HEK293 (cell line): ENCODE data around the gene SNRPD2.

Experiments used
- HIC1 ChIP-seq: fragments of 450-650 bp; formaldehyde crosslinking; IDR thresholded peaks from 2 replicates; pipeline ENCODE4 v1.5.1; 2016; ENCODE audit warnings: missing biosample characterization, missing genetic modification characterization
- REST ChIP-seq: fragments of 450-650 bp; formaldehyde crosslinking; IDR thresholded peaks from 2 replicates; pipeline ENCODE4 v1.5.1; 2016; ENCODE audit warnings: missing biosample characterization, missing genetic modification characterization
- SP7 ChIP-seq: fragments of 450-650 bp; formaldehyde crosslinking; IDR thresholded peaks from 2 replicates; pipeline ENCODE4 v1.5.1; 2016; ENCODE audit warnings: missing biosample characterization, missing genetic modification characterization
- ZFHX2 ChIP-seq: fragments of 450-650 bp; formaldehyde crosslinking; conservative IDR thresholded peaks from 2 replicates; pipeline ENCODE4 v1.5.1; 2016; ENCODE audit warnings: missing biosample characterization, missing genetic modification characterization
- ZNF10 ChIP-seq: fragments of 450-650 bp; formaldehyde crosslinking; IDR thresholded peaks from 2 replicates; pipeline ENCODE4 v1.5.1; 2017; ENCODE audit warnings: missing biosample characterization, missing genetic modification characterization
- ZNF132 ChIP-seq: fragments of 450-650 bp; formaldehyde crosslinking; IDR thresholded peaks from 2 replicates; pipeline ENCODE4 v1.5.1; 2017; ENCODE audit warnings: missing biosample characterization, missing genetic modification characterization, borderline replicate concordance
- ZNF175 ChIP-seq: fragments of 450-650 bp; formaldehyde crosslinking; IDR thresholded peaks from 2 replicates; pipeline ENCODE4 v1.5.1; 2016; ENCODE audit warnings: missing biosample characterization, missing genetic modification characterization
- ZNF221 ChIP-seq: fragments of 450-650 bp; formaldehyde crosslinking; IDR thresholded peaks from 2 replicates; pipeline ENCODE4 v1.5.1; 2017; ENCODE audit warnings: missing biosample characterization, missing genetic modification characterization, borderline replicate concordance
- ZNF266 ChIP-seq: fragments of 450-650 bp; formaldehyde crosslinking; IDR thresholded peaks from 2 replicates; pipeline ENCODE4 v1.5.1; 2016; ENCODE audit warnings: missing biosample characterization, missing genetic modification characterization, low read depth
- ZNF335 ChIP-seq: fragments of 450-650 bp; formaldehyde crosslinking; conservative IDR thresholded peaks from 2 replicates; pipeline ENCODE4 v1.5.1; 2016; ENCODE audit warnings: missing biosample characterization, missing genetic modification characterization
- ZNF558 ChIP-seq: fragments of 450-650 bp; formaldehyde crosslinking; IDR thresholded peaks from 2 replicates; pipeline ENCODE4 v1.5.1; 2016; ENCODE audit warnings: missing biosample characterization, missing genetic modification characterization
- ZNF596 ChIP-seq: fragments of 450-650 bp; IDR thresholded peaks from 2 replicates; pipeline ENCODE4 v1.5.0; 2018; ENCODE audit warnings: missing biosample characterization, mild to moderate bottlenecking, missing genetic modification characterization, moderate library complexity
- ZNF610 ChIP-seq: fragments of 450-650 bp; formaldehyde crosslinking; IDR thresholded peaks from 2 replicates; pipeline ENCODE4 v1.5.1; 2016; ENCODE audit warnings: missing biosample characterization, missing genetic modification characterization, borderline replicate concordance
- ZNF677 ChIP-seq: fragments of 450-650 bp; IDR thresholded peaks from 2 replicates; pipeline ENCODE4 v1.5.0; 2018; ENCODE audit warnings: missing biosample characterization, mild to moderate bottlenecking, missing genetic modification characterization, moderate library complexity
- ZNF747 ChIP-seq: fragments of 450-650 bp; formaldehyde crosslinking; IDR thresholded peaks from 2 replicates; pipeline ENCODE4 v1.5.1; 2016; ENCODE audit warnings: missing biosample characterization, missing genetic modification characterization
- ZNF792 ChIP-seq: fragments of 450-650 bp; formaldehyde crosslinking; IDR thresholded peaks from 2 replicates; pipeline ENCODE4 v1.5.1; 2016; ENCODE audit warnings: missing biosample characterization, missing genetic modification characterization
- ZSCAN4 ChIP-seq: fragments of 450-650 bp; formaldehyde crosslinking; IDR thresholded peaks from 2 replicates; pipeline ENCODE4 v1.5.1; 2017; ENCODE audit warnings: missing biosample characterization, missing genetic modification characterization
- TF ChIP-seq, protein P1 (sequence below): fragments of 450-650 bp; formaldehyde crosslinking; IDR thresholded peaks from 2 replicates; pipeline ENCODE4 v1.5.1; 2016; ENCODE audit warnings: missing biosample characterization, missing genetic modification characterization
- TF ChIP-seq, protein P2 (sequence below): fragments of 450-650 bp; formaldehyde crosslinking; IDR thresholded peaks from 2 replicates; pipeline ENCODE4 v1.5.1; 2017; ENCODE audit warnings: missing biosample characterization, missing genetic modification characterization
- TF ChIP-seq, protein P3 (sequence below): fragments of 450-650 bp; formaldehyde crosslinking; IDR thresholded peaks from 2 replicates; pipeline ENCODE4 v1.5.1; 2016; ENCODE audit warnings: missing biosample characterization, missing genetic modification characterization
- TF ChIP-seq, protein P4 (sequence below): fragments of 450-650 bp; formaldehyde crosslinking; IDR thresholded peaks from 2 replicates; pipeline ENCODE4 v1.5.1; 2016; ENCODE audit warnings: missing biosample characterization, missing genetic modification characterization, low read depth

Gene SNRPD2

GRCh38 chr19:45681391-45682015, 10.2 kb downstream of the SNRPD2 start (continued):
- TF ChIP-seq ZNF175 (tag by site-specific recombination) (no peak), REST (tag by site-specific recombination) (no peak; the same call in 1 of the 2 replicates), ZNF335 (tag by site-specific recombination) (peak; percentile 76), ZNF792 (tag by site-specific recombination) (no peak), ZNF558 (no peak), ZNF266 (no peak), ZNF610 (tag by site-specific recombination) (no peak), SP7 (tag by site-specific recombination) (peak; percentile 59; the same call in 1 of the 2 replicates), ZSCAN4 (tag by site-specific recombination) (no peak), ZNF596 (tag by site-specific recombination) (no peak), HIC1 (tag by site-specific recombination) (peak; percentile 55; the same call in 1 of the 2 replicates), ZNF132 (tag by site-specific recombination) (no peak), ZNF221 (tag by site-specific recombination) (no peak), ZNF747 (tag by site-specific recombination) (no peak), ZNF10 (tag by site-specific recombination) (peak; percentile 76), ZFHX2 (tag by site-specific recombination) (peak; percentile 81), ZNF677 (tag by site-specific recombination) (no peak)
- TF ChIP-seq, protein P1, sequence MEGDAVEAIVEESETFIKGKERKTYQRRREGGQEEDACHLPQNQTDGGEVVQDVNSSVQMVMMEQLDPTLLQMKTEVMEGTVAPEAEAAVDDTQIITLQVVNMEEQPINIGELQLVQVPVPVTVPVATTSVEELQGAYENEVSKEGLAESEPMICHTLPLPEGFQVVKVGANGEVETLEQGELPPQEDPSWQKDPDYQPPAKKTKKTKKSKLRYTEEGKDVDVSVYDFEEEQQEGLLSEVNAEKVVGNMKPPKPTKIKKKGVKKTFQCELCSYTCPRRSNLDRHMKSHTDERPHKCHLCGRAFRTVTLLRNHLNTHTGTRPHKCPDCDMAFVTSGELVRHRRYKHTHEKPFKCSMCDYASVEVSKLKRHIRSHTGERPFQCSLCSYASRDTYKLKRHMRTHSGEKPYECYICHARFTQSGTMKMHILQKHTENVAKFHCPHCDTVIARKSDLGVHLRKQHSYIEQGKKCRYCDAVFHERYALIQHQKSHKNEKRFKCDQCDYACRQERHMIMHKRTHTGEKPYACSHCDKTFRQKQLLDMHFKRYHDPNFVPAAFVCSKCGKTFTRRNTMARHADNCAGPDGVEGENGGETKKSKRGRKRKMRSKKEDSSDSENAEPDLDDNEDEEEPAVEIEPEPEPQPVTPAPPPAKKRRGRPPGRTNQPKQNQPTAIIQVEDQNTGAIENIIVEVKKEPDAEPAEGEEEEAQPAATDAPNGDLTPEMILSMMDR (tag by site-specific recombination), result peak; percentile 97
- TF ChIP-seq, protein P2, sequence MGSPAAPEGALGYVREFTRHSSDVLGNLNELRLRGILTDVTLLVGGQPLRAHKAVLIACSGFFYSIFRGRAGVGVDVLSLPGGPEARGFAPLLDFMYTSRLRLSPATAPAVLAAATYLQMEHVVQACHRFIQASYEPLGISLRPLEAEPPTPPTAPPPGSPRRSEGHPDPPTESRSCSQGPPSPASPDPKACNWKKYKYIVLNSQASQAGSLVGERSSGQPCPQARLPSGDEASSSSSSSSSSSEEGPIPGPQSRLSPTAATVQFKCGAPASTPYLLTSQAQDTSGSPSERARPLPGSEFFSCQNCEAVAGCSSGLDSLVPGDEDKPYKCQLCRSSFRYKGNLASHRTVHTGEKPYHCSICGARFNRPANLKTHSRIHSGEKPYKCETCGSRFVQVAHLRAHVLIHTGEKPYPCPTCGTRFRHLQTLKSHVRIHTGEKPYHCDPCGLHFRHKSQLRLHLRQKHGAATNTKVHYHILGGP (tag by site-specific recombination), result no peak
- TF ChIP-seq, protein P3, sequence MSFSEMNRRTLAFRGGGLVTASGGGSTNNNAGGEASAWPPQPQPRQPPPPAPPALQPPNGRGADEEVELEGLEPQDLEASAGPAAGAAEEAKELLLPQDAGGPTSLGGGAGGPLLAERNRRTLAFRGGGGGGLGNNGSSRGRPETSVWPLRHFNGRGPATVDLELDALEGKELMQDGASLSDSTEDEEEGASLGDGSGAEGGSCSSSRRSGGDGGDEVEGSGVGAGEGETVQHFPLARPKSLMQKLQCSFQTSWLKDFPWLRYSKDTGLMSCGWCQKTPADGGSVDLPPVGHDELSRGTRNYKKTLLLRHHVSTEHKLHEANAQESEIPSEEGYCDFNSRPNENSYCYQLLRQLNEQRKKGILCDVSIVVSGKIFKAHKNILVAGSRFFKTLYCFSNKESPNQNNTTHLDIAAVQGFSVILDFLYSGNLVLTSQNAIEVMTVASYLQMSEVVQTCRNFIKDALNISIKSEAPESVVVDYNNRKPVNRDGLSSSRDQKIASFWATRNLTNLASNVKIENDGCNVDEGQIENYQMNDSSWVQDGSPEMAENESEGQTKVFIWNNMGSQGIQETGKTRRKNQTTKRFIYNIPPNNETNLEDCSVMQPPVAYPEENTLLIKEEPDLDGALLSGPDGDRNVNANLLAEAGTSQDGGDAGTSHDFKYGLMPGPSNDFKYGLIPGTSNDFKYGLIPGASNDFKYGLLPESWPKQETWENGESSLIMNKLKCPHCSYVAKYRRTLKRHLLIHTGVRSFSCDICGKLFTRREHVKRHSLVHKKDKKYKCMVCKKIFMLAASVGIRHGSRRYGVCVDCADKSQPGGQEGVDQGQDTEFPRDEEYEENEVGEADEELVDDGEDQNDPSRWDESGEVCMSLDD, result peak; percentile 41; the same call in 1 of the 2 replicates
- TF ChIP-seq, protein P4, sequence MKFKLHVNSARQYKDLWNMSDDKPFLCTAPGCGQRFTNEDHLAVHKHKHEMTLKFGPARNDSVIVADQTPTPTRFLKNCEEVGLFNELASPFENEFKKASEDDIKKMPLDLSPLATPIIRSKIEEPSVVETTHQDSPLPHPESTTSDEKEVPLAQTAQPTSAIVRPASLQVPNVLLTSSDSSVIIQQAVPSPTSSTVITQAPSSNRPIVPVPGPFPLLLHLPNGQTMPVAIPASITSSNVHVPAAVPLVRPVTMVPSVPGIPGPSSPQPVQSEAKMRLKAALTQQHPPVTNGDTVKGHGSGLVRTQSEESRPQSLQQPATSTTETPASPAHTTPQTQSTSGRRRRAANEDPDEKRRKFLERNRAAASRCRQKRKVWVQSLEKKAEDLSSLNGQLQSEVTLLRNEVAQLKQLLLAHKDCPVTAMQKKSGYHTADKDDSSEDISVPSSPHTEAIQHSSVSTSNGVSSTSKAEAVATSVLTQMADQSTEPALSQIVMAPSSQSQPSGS, result no peak
